ENCODE measurements around the gene XPO6. TPM values are rescaled to one million over a fixed set of nuclear protein-coding genes. Genes with fewer than 3 reads are reported as not detected.

The XPO6 gene
- total and polyA plus RNA-seq, 4 donors: 52.9 to 172 (median 126) TPM

GRCh38 chr16:28259091-28259780 is 47.5 kb upstream of the XPO6 start:
- ATAC-seq (ENCODE audit: insufficient read depth, low FRiP score) (no peak), DNase-seq (no peak)
- H3K27me3 ChIP-seq (ENCODE audit: control insufficient read depth in 3 of 3, insufficient read depth in 3 of 3, low read length in 2 of 3): peaks cover 0 to 2% (median 0%) of the 10 kb centered on the region in 3 donors
- TF ChIP-seq CTCF (IDR thresholded peaks at IDR 0.05; ENCODE audit: control extremely low read depth, extremely low read depth): no peak
- H3K27ac ChIP-seq (ENCODE audit: low read depth in 1 of 2, low read length in 1 of 2): peak overlapping the region in 1 of 2 donors; percentile 42
- WGBS, 2 donors: 66 to 70% methylated on average over 21 to 29 of the region's 29 CpGs
- H3K4me3 ChIP-seq: no peak overlapping the region
- H3K9ac ChIP-seq (ENCODE audit: insufficient read depth in 1 of 2, low read length in 2 of 2): no peak overlapping the region
- peaks cover 0 to 8% (median 2%) of the 10 kb centered on the region in 4 donors for H3K9me3 ChIP-seq (ENCODE audit: control insufficient read depth in 4 of 4, insufficient read depth in 3 of 4, low read length in 3 of 4)
- H3K4me1 ChIP-seq (ENCODE audit: control insufficient read depth in 5 of 5, insufficient read depth in 5 of 5, low read length in 5 of 5): peaks cover 0 to 3% (median 0%) of the 10 kb centered on the region in 5 donors
- H3K36me3 ChIP-seq (ENCODE audit: control insufficient read depth in 4 of 4, insufficient read depth in 4 of 4, low read length in 4 of 4): no peaks in the 10 kb centered on the region

GRCh38 chr16:28258567-28258966 is 46.8 kb upstream of the XPO6 start:
- Histone ChIP-seq H3K27ac (ENCODE audit: low read depth in 1 of 2, low read length in 1 of 2) (peak overlapping the region in 1 of 2 donors; percentile 42), H3K36me3 (ENCODE audit: control insufficient read depth in 4 of 4, insufficient read depth in 4 of 4, low read length in 4 of 4) (no peaks in the 10 kb centered on the region), H3K9ac (ENCODE audit: insufficient read depth in 1 of 2, low read length in 2 of 2) (no peak overlapping the region), H3K9me3 (ENCODE audit: control insufficient read depth in 4 of 4, insufficient read depth in 3 of 4, low read length in 3 of 4) (peaks cover 0 to 8% (median 2%) of the 10 kb centered on the region in 4 donors), H3K27me3 (ENCODE audit: control insufficient read depth in 3 of 3, insufficient read depth in 3 of 3, low read length in 2 of 3) (peaks cover 0 to 2% (median 0%) of the 10 kb centered on the region in 3 donors), H3K4me3 (no peak overlapping the region), H3K4me1 (ENCODE audit: control insufficient read depth in 5 of 5, insufficient read depth in 5 of 5, low read length in 5 of 5) (peaks cover 0 to 3% (median 0%) of the 10 kb centered on the region in 5 donors)
- DNase-seq (peak; percentile 22 to 41 (median 35)), ATAC-seq (ENCODE audit: insufficient read depth, low FRiP score) (no peak)
- TF ChIP-seq CTCF (IDR thresholded peaks at IDR 0.05; ENCODE audit: control extremely low read depth, extremely low read depth): no peak
- 18 to 34% methylated on average over 18 of the region's 18 CpGs for WGBS, 2 donors

GRCh38 chr16:28257256-28257655 is 45.5 kb upstream of the XPO6 start:
- peaks cover 0 to 1% (median 0%) of the 10 kb centered on the region in 4 donors for H3K9me3 ChIP-seq (ENCODE audit: control insufficient read depth in 4 of 4, insufficient read depth in 3 of 4, low read length in 3 of 4)
- TF ChIP-seq CTCF (IDR thresholded peaks at IDR 0.05; ENCODE audit: control extremely low read depth, extremely low read depth): no peak
- H3K4me3 ChIP-seq: no peak overlapping the region
- H3K36me3 ChIP-seq (ENCODE audit: control insufficient read depth in 4 of 4, insufficient read depth in 4 of 4, low read length in 4 of 4): no peaks in the 10 kb centered on the region
- no peak for ATAC-seq (ENCODE audit: insufficient read depth, low FRiP score)
- peaks cover 0 to 5% (median 0%) of the 10 kb centered on the region in 3 donors for H3K27me3 ChIP-seq (ENCODE audit: control insufficient read depth in 3 of 3, insufficient read depth in 3 of 3, low read length in 2 of 3)
- 73 to 83% methylated on average over 4 of the region's 4 CpGs for WGBS, 2 donors
- DNase-seq: no peak
- no peak overlapping the region for H3K27ac ChIP-seq (ENCODE audit: low read depth in 1 of 2, low read length in 1 of 2)
- H3K4me1 ChIP-seq (ENCODE audit: control insufficient read depth in 5 of 5, insufficient read depth in 5 of 5, low read length in 5 of 5): peaks cover 0 to 3% (median 0%) of the 10 kb centered on the region in 5 donors
- H3K9ac ChIP-seq (ENCODE audit: insufficient read depth in 1 of 2, low read length in 2 of 2): no peak overlapping the region
